Stimulated activated naive CD8-positive, alpha-beta T cell treated with anti-CD3 and anti-CD28 coated beads, Interleukin-15, Interleukin-2, amounts not matched to agents 100 ng/mL and 50 ng/mL, for 24 hours (primary cell): ENCODE measurements around the gene ADGRF1.

Experiments used
- H3K27ac Mint-ChIP-seq: one replicate; pipeline ENCODE4 v1.8.0; 2021; ENCODE audit warnings: mild to moderate bottlenecking, mixed read lengths
- H3K27me3 Mint-ChIP-seq: one replicate; pipeline ENCODE4 v1.8.0; 2021; ENCODE audit warnings: mixed read lengths
- H3K36me3 Mint-ChIP-seq: one replicate; pipeline ENCODE4 v1.8.0; 2021; ENCODE audit warnings: low read depth, mixed read lengths
- H3K4me1 Mint-ChIP-seq: one replicate; pipeline ENCODE4 v1.8.0; 2021; ENCODE audit warnings: low read depth, mixed read lengths
- H3K4me3 Mint-ChIP-seq: one replicate; pipeline ENCODE4 v1.8.0; 2021; ENCODE audit warnings: mild to moderate bottlenecking, mixed read lengths
- H3K9me3 Mint-ChIP-seq: one replicate; pipeline ENCODE4 v1.8.0; 2021; ENCODE audit warnings: mixed read lengths

Gene ADGRF1

DNA sequence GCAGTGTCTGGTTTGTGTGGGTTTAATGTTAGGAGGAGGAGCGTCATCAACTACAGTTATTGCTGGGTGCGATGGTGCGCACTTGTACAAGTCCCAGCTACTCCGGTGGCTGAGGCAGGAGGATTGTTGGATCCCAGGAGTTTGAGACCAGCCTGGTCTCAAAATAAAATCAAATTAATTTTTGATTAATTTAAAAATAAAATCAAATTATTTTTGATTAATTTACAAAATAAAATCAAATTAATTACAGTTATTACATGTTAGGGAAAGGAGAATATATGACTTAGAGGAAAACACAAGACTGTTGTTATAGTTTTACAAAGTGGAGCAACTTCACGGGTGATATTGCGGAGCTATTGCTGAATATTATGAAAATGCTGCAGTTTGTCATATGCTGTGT is 85.7 kb downstream of the ADGRF1 start:
- Mint-ChIP-seq H3K27ac (no peak overlapping the region), H3K4me3 (no peak overlapping the region), H3K27me3 (peaks cover 4% of the 10 kb centered on the region), H3K4me1 (no peaks in the 10 kb centered on the region), H3K36me3 (no peaks in the 10 kb centered on the region), H3K9me3 (no peaks in the 10 kb centered on the region)

DNA sequence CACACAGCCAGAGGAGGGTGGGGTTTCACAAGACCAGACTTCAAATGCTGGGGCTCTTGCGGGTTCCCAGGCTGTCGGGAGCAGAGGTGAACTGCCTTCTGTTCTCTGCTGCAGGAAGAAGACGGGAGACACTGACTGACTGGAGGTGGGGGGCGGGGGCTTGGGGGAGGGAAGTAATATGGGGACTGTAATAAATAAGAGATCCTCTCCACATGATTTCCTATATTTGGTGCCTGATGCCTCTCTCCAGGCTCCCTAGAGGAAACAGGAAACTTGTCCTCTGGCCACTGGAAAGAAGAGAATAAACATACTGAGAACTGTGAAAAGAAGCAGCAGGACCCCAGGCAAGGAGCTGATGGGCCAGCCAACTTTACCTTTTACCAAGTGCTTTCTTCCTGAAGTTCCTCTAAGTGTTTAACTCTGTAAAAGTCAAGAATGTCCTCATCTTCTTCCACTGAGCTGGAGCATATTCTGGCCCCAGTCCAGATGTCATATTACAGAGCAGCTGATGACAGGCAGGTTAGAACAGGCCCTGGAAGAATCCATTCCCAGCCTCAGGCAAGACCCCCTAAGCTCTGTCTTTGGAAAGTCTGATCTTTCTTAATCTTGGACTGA is 87.2 kb downstream of the ADGRF1 start:
- peaks cover 4% of the 10 kb centered on the region for H3K27me3 Mint-ChIP-seq
- no peaks in the 10 kb centered on the region for H3K4me1 Mint-ChIP-seq
- no peak overlapping the region for H3K27ac Mint-ChIP-seq
- H3K9me3 Mint-ChIP-seq, result no peaks in the 10 kb centered on the region
- H3K36me3 Mint-ChIP-seq, result no peaks in the 10 kb centered on the region
- H3K4me3 Mint-ChIP-seq, result no peak overlapping the region

DNA sequence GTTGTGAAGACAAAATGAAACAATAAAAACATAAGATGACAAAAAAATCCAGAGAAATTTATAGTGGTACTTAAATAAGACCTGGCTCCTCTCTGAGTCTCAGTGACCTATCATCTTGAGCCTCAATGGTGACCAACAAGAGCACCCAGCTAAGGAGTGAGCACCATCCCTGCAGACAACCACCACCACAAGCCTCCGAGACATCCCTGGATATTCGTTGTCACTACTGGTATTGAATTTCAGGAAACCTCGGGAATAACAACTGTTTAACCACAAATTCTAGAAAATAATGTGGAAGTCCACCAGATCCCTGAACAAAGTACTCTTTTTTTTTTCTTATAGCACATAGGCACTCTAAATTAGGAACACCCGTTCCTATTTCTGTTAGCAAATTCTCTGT is 88.2 kb downstream of the ADGRF1 start:
- Mint-ChIP-seq H3K27ac (no peak overlapping the region), H3K27me3 (peaks cover 4% of the 10 kb centered on the region), H3K4me3 (no peak overlapping the region), H3K36me3 (no peaks in the 10 kb centered on the region), H3K4me1 (no peaks in the 10 kb centered on the region), H3K9me3 (no peaks in the 10 kb centered on the region)

DNA sequence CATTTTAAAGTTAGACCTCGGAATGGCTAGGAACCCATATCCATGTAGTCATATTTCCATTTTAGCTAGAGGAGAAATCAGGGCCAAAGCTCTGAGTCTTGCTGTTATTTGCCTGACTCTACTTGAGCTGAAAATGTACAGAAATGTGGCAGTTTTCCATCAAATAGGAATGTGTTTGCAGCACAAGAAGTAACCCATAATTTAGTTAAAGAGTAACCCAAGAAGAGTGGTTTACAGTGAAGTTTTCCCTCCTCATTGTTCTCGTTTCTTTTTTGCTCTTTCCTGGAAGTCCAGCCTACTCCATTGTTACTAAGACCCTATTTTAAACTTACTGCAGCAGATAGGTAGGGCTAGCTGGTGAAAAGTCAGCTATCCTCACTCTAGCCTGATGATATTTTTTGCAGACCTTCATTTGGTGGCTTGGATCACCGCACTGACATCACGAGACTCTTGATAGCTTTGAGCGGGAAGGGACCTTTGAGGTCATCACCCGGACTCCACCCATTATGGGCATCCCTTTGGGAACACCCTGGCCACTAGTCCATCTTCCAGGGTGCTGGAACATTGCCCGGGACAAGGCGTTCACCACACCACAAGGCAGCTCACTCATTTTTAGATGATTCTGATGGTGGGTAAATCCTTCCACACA is 92.4 kb downstream of the ADGRF1 start:
- Mint-ChIP-seq H3K4me1 (no peaks in the 10 kb centered on the region), H3K27me3 (peaks cover 4% of the 10 kb centered on the region), H3K4me3 (no peak overlapping the region), H3K9me3 (no peaks in the 10 kb centered on the region), H3K36me3 (no peaks in the 10 kb centered on the region), H3K27ac (no peak overlapping the region)

DNA sequence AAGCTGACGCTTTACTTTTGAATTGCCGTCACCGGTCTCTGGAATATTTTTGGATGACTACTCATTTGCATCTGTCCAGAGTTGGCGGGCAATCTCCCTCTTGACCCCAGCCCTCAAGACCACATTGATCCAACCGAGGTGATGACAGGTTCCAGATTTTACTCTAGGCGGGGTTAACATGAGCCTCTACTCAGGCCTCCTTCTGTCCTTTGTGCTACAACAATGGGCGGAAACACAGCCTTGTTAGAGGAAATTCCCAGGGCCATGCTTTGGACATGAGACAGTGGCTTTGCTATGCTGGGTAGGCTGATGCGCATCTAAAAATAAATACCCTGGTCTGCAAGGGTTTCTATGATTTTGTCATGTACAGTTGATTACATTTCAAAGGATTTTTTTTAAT is 93.4 kb downstream of the ADGRF1 start:
- Mint-ChIP-seq H3K9me3 (no peaks in the 10 kb centered on the region), H3K4me1 (no peaks in the 10 kb centered on the region), H3K27me3 (peaks cover 4% of the 10 kb centered on the region), H3K27ac (no peak overlapping the region), H3K4me3 (no peak overlapping the region), H3K36me3 (no peaks in the 10 kb centered on the region)
